SHP77 (cell line): ENCODE data around the gene HNRNPAB.
"Not testable (repeated sequence)": the region's sequence is repeated elsewhere in the genome, so short reads cannot be mapped to it uniquely, and the experiment has no call there.

Experiments
- DNase-seq, 2 experiments: peaks; one replicate each; lab custom pipeline; 2025; lab: John Stamatoyannopoulos, UW

Gene HNRNPAB

DNA sequence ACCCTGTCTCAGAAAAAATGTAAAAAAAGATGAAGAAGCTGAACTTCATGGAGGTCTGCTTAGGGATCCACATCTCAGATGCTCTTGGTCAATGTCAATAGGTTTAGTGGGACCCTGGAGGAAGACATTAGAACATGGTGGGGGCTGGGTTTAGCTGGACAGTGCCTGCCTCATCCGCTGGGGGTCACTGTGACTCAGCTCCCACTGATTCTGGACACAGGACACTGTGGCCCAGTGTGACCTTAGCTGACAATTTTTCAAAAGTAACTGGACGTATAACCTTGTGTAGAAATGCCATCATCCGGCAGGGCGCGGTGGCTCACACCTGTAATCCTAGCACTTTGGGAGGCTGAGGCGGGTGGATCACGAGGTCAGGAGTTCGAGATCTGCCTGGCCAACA is 7.3 kb upstream of the HNRNPAB start:
- DNase-seq = no peak

DNA sequence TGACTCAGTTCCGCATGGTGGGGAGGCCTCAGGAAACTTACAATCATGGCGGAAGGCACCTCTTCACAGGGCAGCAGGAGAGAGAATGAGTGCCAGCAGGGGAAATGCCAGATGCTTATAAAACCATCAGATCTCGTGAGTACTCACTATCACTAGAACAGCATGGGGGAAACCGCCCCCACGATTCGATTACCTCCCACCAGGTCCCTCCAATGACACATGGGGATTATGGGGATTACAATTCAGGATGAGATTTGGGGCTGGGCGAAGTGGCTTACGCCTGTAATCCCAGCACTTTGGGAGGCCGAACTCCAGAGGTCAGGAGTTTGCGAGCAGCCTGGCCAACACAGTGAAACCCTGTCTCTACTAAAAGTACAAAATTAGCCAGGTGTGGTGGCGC is 6.2 kb upstream of the HNRNPAB start:
- not testable (repeated sequence) for DNase-seq

DNA sequence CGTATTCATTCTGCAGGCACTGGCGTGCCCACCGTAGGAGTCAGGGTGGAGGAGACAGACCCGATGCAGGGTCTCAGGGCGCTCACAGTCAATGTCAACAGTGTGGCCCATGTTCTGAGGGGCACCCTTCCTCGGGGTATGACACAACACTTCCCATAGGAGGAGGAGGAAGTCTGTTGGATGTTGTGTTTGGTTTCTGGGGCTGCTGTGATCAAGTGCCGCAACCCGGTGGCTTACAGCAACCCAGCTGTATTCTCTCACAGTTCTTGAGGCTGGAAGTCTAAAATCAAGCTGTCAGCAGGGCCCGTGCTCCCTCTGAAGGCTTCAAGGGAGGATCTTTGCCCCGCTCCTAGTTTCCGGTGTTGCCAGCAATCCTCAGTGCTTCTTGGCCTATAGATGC is 5.6 kb upstream of the HNRNPAB start:
- DNase-seq = no peak

DNA sequence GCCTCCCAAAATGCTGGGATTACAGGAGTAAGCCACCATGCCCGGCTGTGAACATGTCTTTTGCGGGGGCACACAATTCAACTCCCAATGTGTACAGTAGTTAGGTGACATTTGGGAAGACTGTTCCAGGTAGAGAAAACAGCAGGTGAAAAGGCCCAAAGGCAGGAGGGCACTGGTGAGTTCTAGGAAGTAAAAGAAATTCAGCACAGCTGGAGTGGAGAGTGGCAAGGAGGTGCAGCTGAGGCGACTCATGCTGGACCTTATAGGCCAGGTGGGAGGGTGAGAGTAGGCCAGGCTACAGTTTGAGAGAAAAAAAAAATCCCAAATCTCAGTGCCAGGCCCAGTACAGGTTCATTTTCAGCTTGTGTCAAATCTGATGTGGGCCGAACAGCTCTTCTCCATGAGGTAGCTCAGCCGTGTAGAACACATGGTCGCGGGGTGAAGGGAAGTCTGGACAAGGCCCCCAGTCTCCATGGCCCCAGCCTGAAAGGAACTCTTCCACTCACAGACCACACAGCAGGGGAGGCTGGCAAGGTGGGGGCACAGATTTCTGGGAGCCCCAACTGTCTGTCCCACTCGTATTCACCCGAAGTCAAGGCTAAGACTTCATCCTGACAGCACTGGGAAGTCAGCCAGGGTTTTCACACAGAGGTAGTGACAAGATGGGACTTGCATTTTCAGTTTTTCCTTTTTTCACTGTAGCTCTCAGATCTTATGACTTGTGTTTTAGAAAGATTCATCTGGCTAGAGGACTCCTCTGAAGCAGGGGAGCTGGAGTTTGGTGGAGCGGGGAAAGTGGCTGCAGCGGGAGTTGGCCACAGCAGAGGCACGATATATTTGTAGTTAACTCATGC is 4.5 kb upstream of the HNRNPAB start:
- no peak for DNase-seq

DNA sequence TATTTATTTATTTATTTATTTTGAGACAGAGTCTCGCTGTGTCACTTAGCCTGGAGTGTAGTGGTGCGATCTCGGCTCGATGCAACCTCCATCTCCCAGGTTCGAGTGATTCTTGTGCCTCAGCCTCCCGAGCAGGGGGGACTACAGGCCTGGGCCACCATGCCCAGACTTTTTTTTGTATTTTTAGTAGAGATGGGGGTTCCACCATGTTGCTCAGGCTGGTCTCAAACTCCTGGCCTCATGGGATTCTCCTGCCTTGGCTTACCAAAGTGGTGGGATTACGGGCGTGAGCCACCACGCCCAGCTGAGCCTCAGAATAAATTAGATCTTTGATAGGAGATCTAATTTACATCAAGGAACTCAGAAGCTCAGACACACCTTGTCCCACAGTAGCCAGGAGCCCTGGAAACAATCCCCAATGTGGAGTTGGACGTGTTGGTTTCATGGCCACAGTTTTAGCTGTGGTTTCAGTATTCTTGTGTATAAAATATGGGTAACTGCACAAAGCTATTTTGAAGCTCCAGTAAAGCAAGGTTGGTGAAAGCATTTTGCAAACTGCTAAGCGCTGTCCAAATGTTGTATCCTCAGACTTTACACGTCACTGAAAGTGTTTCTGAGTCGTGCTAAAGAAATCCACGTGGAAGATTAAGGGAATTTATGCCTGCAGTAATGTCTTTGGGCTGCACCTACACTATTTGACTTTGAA is 3.0 kb upstream of the HNRNPAB start:
- no peak for DNase-seq

DNA sequence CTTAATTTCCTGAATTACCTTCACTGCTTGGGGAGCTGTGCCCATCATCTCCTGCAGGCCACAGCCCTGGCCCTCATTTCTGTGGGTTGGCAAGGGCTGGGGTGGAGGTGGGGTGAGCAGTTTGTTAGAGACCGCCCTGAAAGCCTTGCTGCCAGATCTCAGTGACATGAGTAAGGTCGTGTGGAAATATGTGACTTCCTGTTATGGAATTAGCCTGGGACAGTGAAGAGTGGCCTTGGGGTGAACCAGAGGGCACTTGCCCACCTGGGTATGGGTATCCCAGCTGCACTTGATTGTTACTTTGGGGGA is 2.5 kb upstream of the HNRNPAB start:
- no peak for DNase-seq

DNA sequence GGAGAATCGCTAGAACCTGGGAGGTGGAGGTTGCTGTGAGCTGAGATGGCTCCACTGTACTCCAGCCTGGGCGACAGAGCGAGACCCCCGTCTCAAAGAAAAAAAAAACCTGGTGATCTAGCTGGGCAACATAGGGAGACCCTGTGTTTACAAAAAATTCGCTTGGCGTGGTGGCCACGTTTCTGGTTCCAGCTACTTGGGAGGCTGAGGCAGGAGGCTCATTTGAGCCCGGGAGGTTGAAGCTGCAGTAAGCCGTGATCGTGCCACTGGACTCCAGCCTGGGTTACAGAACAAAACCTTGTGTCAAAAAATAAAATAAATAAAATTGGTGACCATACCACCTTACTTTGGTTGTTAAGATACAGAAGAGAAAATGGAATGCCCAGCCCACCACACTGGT is 1.8 kb upstream of the HNRNPAB start:
- no peak for DNase-seq

DNA sequence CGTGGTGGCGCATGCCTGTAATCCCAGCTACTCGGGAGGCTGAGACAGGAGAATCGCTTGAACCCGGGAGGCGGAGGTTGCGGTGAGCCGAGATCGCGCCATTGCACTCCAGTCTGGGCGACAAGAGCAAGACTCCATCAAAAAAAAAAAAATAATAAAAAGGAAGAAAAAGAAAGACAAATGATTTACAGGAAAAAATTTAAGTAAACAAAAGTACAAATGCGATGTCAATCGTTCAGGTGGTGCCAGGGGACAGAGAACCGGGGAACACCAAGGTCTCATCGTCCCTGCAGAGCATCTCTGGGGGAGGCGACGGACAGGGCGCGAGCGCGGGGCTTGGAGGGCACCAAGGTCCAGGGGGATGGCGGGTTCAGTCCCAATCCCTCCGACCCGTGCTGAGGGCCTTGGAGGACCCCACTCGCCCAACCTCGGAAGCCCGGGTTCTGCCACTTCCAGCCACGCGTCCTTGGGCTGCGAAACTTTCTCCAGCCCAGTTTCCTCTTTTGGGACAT is 607 bp upstream of the HNRNPAB start:
- no peak for DNase-seq

DNA sequence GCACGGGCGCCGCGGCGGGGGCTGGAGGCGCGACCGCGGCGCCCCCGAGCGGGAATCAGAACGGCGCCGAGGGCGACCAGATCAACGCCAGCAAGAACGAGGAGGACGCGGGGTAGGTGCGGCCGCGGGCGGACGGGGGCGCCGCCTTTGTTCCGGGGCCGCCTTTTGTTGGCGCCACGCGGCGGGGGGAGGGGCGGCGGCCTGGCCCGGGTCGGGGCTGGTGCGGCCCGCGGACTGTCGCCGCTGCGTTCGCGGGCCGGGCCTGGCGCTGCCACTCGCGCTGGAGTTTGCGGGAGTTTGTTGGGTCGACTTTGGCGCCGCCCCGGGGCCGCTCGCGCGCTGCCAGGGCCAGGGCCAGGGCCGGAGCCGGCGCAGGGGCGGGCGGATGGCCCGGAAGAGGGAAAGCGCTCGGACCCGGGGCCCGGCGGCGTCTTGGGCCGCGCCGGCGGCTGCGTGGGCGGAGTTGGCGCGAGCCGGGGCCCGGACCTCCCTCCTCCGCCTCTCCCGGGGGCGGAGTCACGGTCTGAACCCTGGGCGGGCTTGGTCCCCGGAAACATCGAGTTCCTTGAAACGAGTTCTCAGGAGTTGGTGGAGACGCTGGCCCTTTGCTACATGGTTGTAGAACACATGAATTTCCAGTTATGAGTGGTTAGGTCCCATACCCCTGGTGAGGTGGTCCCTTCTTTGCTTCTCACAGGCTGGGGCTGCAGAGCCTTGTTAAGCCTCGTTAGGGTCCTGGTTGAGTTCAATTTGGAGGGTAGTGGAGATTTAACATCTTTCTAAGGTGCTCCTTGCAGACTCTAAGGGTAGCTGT is 809 bp downstream of the HNRNPAB start:
- peak; percentile 40 to 54 for DNase-seq

DNA sequence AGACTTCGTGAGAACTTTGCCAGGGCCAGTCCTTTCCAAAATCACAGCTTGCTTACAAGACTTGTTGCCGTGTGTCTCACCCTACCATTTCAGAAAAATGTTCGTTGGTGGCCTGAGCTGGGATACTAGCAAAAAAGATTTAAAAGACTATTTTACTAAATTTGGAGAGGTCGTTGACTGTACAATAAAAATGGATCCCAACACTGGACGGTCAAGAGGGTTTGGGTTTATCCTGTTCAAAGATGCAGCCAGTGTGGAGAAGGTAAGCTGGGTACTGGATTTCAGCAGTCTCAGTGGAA is 1.4 kb downstream of the HNRNPAB start:
- DNase-seq = no peak

DNA sequence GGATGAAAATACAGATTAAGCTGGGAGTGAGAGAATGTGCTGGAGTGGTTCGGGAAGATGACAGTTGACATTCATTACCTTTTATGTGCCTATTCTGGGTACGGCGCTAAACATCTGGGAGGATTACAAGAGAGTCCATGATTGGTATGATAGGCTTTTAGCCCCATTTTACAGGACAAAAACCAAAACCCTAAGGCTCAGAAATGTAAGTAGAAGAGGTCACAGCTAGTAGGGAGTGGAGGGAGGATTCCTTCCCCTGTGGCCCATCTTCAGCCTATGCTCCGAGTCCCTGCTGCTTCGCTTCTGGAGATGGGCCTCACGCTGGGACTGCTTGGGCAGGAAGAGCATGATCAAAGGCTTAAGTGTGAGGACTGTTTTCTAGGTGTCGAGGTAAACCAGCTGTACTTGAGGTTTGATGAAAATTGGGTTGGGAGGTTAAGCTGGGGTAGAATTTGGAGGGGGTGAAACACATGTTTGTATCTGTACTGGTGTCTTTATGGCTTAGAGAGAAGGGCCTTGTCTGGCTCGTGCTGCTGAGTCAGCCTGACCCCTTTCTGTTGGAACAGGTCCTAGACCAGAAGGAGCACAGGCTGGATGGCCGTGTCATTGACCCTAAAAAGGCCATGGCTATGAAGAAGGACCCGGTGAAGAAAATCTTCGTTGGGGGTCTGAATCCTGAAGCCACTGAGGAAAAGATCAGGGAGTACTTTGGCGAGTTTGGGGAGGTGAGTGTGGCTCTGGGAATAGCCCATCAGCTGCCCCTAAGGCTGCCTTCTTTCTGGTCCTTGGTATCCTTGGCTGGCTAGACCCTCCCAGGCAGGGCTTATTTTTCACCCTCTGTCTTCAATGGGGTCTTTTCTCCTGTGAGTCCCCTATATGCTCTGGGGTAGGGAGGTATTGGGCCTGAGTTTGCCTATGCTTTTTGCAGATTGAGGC is 2.1 kb downstream of the HNRNPAB start:
- no peak for DNase-seq

DNA sequence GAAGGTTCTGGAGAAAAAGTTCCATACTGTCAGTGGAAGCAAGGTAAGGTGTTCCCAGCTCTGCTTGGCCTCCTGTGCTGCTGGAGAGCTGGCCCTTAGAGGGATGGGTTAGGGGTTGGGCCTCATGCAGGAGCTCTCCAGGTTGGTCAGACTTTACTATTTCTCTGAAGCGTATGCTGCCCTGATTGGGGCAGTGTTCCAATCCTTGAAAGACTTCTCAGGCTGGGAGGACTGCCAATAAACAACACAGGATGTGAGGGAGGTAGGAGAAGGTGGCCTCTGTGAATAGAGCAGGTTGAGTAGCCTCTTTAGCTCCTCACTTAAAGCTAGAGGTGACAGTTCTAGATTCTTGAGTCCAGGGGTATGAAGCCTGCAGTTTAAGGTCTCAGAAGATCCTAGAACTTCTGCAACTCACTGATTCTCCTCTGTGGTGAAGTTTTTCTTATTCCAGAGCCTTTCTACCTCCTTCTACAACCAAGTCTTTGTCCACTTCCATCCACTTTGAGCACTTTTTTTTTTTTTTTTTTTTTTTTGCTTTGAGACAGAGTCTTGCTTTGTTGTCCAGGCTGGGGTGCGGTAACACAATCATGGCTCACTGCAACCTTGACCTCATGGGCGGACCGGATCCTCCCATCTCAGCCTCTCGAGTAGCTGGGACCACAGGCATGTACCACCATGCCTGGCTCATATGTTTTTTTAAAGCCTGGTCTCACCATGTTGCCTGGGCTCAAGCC is 3.0 kb downstream of the HNRNPAB start:
- DNase-seq = no peak

DNA sequence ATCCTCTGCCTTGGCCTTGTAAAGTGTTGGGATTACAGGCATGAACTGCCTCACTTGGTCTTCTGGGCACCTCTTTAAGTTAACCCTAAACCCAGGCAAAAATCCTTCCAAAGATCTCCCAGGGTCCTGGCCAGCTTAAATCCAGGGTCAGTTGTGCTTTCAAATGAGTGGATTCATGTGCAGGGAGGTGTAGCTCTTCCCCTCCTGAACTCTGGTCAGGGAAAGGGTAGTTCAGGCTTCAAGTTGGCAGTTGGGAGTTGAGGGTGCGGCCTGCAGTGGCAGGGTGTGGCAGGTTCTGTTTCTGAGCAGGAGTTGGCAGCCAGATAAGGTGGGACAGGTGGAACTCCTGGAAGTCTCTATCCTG is 3.6 kb downstream of the HNRNPAB start:
- no peak for DNase-seq

DNA sequence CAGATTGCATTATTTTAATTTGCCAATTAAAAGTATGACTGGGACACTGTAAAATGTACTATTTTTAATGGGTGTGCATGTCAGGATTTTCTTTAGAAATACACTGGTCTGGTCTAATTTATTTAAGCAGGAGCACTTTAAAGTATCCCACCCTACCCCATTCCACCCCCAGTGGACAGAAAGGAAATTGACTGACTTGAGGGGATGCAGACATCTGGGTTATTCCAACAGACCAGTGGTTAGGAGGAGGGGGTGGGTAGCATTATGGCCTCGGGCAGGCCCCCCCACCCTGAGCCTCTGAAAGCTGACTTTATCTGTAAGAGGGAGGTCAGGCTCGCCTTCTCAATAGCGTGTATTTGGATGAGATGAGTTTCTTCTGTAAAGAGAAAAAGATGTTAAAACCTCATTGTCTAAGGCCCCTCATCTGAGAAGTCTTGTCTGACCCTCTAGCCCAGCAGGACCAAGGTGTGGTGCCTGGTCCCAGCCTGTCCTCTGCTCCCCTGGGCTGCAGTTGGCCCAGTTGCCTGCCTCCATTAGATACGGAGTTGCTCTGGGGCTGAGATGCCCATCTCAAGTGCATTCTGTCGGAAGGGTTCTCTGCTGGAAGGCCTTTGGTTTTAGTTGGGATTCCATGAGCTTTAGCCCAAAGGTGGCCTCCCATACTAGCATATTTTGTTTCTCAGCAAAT is 4.4 kb downstream of the HNRNPAB start:
- no peak for DNase-seq

DNA sequence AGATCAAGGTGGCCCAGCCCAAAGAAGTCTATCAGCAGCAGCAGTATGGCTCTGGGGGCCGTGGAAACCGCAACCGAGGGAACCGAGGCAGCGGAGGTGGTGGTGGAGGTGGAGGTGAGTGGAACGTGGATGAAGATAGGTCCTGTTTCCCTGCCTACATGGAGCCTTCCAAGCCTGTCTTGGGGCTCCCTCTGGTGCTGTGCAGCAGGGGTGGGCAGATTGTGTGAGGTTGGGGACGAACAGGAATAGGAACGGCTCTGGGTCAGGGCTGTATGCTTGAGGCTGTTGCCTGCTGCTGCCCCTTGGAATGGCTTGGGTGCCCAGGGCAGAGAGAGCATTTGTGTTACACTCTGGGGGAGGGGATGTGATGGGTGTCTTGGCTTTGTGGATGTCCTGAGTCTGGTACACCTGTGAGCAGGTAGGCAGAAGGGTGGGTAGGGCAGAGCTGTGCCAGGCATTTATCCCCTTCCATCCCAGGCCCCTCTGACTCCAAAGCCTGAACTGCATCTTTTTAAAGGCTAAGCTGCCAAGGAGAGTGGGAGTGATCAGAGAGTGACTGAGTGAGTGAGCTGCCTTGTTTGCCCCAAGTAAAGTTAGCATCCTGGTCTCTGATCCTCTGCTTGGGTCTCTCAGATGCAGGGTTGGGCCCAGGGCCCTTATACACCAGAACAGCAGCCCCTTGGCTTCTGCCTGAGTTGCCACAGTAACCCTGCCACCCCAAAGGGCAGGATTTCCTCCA is 5.2 kb downstream of the HNRNPAB start:
- DNase-seq = no peak

DNA sequence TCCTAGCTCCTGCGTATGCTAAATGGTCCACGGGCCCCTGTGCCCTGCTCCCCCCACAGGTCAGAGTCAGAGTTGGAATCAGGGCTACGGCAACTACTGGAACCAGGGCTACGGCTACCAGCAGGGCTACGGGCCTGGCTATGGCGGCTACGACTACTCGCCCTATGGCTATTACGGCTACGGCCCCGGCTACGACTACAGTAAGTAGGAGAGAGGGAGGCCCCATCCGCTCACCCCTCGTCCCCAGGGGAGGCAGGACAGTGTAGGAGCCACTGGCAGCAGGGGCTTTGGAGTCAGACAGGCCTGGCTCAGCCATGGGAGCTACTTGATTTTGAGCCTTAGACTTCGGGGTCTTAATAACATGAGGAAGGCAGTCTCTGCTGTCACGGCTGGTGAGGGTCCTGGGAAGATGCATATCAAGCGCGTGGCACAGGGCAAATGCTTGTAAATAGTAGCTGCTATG is 5.8 kb downstream of the HNRNPAB start:
- no peak for DNase-seq

DNA sequence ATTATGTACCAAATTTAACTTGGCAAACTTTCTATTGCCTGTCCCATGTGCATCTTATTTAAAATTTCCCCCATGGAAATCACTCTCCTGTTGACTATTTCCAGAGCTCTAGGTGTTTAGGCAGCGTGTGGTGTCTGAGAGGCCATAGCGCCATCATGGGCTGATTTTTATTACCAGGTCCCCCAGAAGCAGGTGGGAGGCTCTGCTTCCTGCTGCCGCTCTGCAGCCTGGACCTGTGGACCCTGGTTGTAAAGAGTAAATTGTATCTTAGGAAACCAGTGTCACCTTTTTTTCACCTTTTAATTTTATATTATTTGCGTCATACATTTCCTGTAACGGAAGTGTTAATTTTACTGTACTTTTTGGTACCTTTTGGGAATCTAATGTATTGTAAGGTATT is 6.4 kb downstream of the HNRNPAB start:
- DNase-seq = no peak

DNA sequence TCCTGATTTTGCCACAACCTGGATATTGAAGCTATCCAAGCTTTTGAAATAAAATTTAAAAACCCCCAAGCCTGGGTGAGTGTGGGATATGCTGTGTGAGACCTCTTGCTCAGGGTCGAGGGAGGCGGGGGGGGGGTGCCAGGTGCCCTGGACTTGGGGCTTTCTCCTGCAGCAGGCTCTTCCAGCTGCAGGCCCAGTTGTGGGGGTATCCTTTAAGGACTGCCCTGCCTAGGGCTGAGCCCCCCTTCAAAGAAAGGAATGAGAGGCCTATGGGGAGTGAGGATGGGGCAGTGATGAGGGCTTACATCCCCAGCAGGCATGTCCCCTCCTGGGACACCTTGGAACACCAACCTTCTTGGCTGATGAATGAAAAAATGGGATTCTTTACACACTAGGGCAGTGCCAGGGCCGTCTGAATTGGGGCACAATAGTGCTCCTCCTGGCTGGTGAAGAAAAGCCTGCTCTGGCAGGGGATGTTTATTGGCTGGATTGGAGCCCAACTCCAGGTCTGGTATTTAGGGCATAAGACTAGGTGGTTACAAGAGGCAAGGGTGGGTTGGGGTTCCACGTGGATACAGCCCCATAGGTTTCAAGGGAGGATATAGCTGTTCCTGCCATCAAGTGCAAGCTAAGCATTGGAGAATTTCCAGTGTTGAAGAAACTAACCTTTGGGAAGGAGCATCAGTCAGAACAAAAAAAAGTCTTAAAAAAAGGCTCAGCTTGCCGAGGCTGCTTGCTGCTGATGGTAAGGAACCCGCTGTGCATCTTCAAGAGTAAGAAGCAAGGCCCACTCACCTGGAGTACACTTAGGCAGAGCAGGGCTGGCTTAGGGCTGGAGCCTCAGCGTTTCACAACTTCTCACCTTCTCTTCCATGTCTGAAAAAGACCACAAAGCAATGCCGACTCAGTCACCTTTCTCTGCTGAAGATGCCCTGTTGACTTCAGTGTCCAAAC is 7.0 kb downstream of the HNRNPAB start:
- DNase-seq = no peak
